HG03571 (cell line): ENCODE results near the gene CD36.

Source experiments
- ATAC-seq: cut with Tn5 transposase; IDR thresholded peaks from one replicate; pipeline ENCODE4 v1.9.1; 2021; ENCODE audit not compliant: unreplicated experiment

CD36 gene

GRCh38 chr7:80623503-80624252 is 14.8 kb upstream of the CD36 start:
- no peak for ATAC-seq

GRCh38 chr7:80624763-80625162 is 13.7 kb upstream of the CD36 start:
- ATAC-seq: no peak

GRCh38 chr7:80629023-80629422 is 9.4 kb upstream of the CD36 start:
- ATAC-seq: no peak

GRCh38 chr7:80630608-80631405 is 7.6 kb upstream of the CD36 start:
- ATAC-seq: no peak

GRCh38 chr7:80631421-80631820 is 7.0 kb upstream of the CD36 start:
- no peak for ATAC-seq

- no peak for ATAC-seq
These were observed 6.3 kb upstream of the CD36 start for GRCh38 chr7:80632139-80632538.

GRCh38 chr7:80632819-80633218 is 5.6 kb upstream of the CD36 start:
- ATAC-seq: no peak

- ATAC-seq: no peak
These were observed 3.9 kb upstream of the CD36 start for GRCh38 chr7:80634505-80634904.

GRCh38 chr7:80635533-80635932 is 2.9 kb upstream of the CD36 start:
- no peak for ATAC-seq

GRCh38 chr7:80635998-80636397 is 2.4 kb upstream of the CD36 start:
- no peak for ATAC-seq

- ATAC-seq: no peak
These were observed 1.7 kb upstream of the CD36 start for GRCh38 chr7:80636709-80637108.

GRCh38 chr7:80637454-80637853 is 988 bp upstream of the CD36 start:
- ATAC-seq: no peak

- no peak for ATAC-seq
These were observed 569 bp downstream of the CD36 start for GRCh38 chr7:80639011-80639410.

- no peak for ATAC-seq
These were observed 2.4 kb downstream of the CD36 start for GRCh38 chr7:80640846-80641245.

GRCh38 chr7:80641548-80641947 is 3.1 kb downstream of the CD36 start:
- ATAC-seq: no peak

- no peak for ATAC-seq
These were observed 4.4 kb downstream of the CD36 start for GRCh38 chr7:80642871-80643270.

GRCh38 chr7:80643336-80643915 is 5.0 kb downstream of the CD36 start:
- no peak for ATAC-seq

- ATAC-seq: no peak
These were observed 5.6 kb downstream of the CD36 start for GRCh38 chr7:80644054-80644453.

- ATAC-seq: no peak
These were observed 7.8 kb downstream of the CD36 start for GRCh38 chr7:80646083-80646865.

- ATAC-seq: no peak
These were observed 9.0 kb downstream of the CD36 start for GRCh38 chr7:80647436-80647835.

- no peak for ATAC-seq
These were observed 9.7 kb downstream of the CD36 start for GRCh38 chr7:80648031-80648600.
